Mucosa of stomach (tissue), 1 donor: Measurements from ENCODE around the gene UNC119B.

ENCODE experiments used
- H3K27me3 ChIP-seq: one replicate; pipeline ENCODE4 v1.7.0; 2013; ENCODE audit warnings: mild to moderate bottlenecking, low read length; ENCODE audit not compliant: control insufficient read depth, insufficient read depth
- H3K36me3 ChIP-seq: one replicate; pipeline ENCODE4 v1.7.0; 2013; ENCODE audit warnings: low read length; ENCODE audit not compliant: control insufficient read depth, insufficient read depth
- H3K4me1 ChIP-seq: one replicate; pipeline ENCODE4 v1.7.0; 2013; ENCODE audit warnings: mild to moderate bottlenecking, low read length; ENCODE audit not compliant: control insufficient read depth, insufficient read depth
- H3K4me3 ChIP-seq: one replicate; pipeline ENCODE4 v1.7.0; 2013; ENCODE audit warnings: low read length
- H3K9ac ChIP-seq: one replicate; pipeline ENCODE4 v1.7.0; 2013; ENCODE audit warnings: mild to moderate bottlenecking, low read length, moderate library complexity
- H3K9me3 ChIP-seq: one replicate; pipeline ENCODE4 v1.7.0; 2013; ENCODE audit warnings: mild to moderate bottlenecking, low read length, moderate library complexity; ENCODE audit not compliant: control insufficient read depth
- donor health status: Pancreatic carcinoma.

The UNC119B gene

DNA sequence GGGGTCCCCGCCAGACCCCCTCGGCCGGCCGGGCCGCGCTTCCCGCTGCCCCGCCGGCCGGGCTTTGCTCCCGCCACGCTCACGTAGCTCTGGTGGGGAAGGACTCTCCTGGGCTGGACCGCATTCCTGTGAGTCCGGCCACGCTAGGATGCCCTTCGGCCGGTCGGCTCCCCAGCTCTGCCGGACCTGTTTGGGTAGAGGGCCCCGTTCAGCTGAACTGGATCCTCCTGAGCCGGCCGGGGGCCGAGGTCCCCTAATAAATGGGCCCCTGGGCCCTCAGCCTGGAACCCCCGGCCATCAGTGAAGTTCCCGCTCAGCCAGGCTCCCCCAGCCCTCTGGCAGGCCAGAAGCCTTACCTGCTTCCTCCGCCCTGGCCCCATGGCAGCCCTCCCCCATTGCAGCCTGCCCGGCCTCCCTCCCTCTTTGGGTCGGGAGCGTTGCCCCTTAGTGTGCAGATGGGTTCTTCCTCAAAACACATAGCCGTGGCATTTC lies 593 bp downstream of the UNC119B start:
- Histone ChIP-seq H3K36me3 (no peaks in the 10 kb centered on the region), H3K9ac (peak overlapping the region; percentile 80), H3K9me3 (no peaks in the 10 kb centered on the region), H3K4me3 (peak overlapping the region; percentile 57), H3K4me1 (peaks cover 14% of the 10 kb centered on the region), H3K27me3 (no peaks in the 10 kb centered on the region)

DNA sequence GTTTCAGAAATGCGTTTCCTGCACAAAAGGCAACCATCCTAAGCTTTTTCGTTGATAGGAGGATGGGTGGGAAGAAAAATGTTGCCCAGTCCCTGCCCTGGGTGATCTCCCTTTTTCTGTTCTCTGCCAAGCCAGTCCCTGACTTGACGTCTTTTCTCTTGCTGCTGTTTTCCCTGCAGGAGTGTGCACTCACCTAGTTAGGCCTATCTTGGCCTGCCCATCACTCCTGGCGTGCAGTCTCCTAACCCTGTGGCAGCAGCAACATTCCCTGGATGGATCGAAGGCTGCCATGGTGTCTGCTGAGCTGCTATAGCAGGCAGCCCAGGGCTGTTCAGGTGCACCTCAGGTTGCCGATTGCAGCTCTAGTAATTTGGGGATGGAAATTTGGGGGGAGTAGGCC lies 1.2 kb downstream of the UNC119B start:
- Histone ChIP-seq H3K36me3 (no peaks in the 10 kb centered on the region), H3K9me3 (no peaks in the 10 kb centered on the region), H3K9ac (peak overlapping the region; percentile 80), H3K27me3 (no peaks in the 10 kb centered on the region), H3K4me1 (peaks cover 14% of the 10 kb centered on the region), H3K4me3 (peak overlapping the region; percentile 57)

DNA sequence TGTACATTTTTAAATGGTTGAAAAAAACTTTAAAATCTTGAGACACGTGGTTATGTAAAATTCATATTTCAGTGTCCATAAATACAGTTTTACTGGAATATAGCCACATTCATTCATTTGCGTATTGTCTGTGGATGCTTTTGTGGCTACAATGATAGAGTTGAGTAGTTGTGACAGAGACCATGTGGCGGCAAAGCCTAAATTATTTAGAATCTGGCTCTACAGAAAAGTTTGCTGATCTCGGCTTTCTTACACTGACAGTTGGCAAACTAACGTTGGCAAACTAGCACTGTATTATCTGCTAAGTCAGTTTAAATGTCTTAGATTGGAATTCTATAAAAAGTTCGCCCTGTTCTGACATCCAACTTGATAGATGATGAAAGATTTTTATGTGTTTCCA lies 2.4 kb downstream of the UNC119B start:
- Histone ChIP-seq H3K27me3 (no peaks in the 10 kb centered on the region), H3K36me3 (peaks cover 6% of the 10 kb centered on the region), H3K4me1 (peaks cover 14% of the 10 kb centered on the region), H3K9me3 (no peaks in the 10 kb centered on the region), H3K4me3 (no peak overlapping the region), H3K9ac (no peak overlapping the region)

- Histone ChIP-seq H3K36me3 (peaks cover 12% of the 10 kb centered on the region), H3K4me3 (no peak overlapping the region), H3K4me1 (peaks cover 19% of the 10 kb centered on the region), H3K9ac (no peak overlapping the region), H3K9me3 (no peaks in the 10 kb centered on the region), H3K27me3 (no peaks in the 10 kb centered on the region)
These were observed 3.7 kb downstream of the UNC119B start for GRCh38 chr12:120713861-120714482.

GRCh38 chr12:120718055-120718454 lies 7.8 kb downstream of the UNC119B start:
- Histone ChIP-seq H3K9ac (no peak overlapping the region), H3K4me3 (no peak overlapping the region), H3K36me3 (peaks cover 23% of the 10 kb centered on the region)

GRCh38 chr12:120719072-120719471 lies 8.8 kb downstream of the UNC119B start:
- Histone ChIP-seq H3K4me3 (no peak overlapping the region), H3K9me3 (no peaks in the 10 kb centered on the region), H3K27me3 (no peaks in the 10 kb centered on the region), H3K4me1 (peaks cover 20% of the 10 kb centered on the region), H3K36me3 (peaks cover 23% of the 10 kb centered on the region), H3K9ac (no peak overlapping the region)

More at GRCh38 chr12:120718055-120718454, 7.8 kb downstream of the UNC119B start:
- H3K27me3 ChIP-seq = no peaks in the 10 kb centered on the region
- no peaks in the 10 kb centered on the region for H3K9me3 ChIP-seq
- peaks cover 20% of the 10 kb centered on the region for H3K4me1 ChIP-seq

DNA sequence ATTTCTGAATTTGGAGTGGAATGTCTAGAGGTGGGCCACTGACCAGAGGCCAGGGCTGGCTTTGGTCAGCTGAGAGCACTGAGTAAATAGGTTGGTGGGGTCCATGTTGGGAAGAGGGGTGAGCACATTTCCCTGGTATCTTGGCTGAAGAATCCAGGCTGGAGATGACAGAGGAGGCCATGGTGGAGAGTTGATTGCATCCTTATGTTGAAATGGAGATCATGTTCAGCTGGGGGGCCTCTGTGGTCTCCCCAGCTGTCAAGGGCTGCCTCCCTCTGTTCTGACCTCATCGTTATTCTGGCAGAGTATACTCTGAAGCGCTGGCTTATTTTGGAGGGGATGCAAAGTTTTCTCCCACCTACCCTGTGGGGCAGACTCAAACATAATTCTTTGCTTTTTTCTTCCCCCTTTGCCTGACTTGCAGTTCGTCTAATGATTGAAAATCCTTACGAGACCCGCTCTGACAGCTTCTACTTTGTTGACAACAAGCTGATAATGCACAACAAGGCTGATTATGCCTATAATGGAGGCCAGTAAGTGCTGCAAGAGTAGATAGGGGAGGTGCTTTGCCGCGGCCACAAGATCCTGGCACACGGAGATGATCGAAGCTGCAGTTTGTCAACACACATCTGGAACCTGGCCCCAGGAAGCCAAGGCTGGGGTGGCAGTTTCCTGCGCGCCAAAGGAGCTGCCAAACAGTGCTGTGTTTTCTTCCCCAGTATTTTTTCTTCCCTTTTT lies 9.4 kb downstream of the UNC119B start:
- Histone ChIP-seq H3K9ac (no peak overlapping the region), H3K9me3 (no peaks in the 10 kb centered on the region), H3K27me3 (no peaks in the 10 kb centered on the region), H3K36me3 (peaks cover 23% of the 10 kb centered on the region), H3K4me3 (no peak overlapping the region), H3K4me1 (peaks cover 20% of the 10 kb centered on the region)

DNA sequence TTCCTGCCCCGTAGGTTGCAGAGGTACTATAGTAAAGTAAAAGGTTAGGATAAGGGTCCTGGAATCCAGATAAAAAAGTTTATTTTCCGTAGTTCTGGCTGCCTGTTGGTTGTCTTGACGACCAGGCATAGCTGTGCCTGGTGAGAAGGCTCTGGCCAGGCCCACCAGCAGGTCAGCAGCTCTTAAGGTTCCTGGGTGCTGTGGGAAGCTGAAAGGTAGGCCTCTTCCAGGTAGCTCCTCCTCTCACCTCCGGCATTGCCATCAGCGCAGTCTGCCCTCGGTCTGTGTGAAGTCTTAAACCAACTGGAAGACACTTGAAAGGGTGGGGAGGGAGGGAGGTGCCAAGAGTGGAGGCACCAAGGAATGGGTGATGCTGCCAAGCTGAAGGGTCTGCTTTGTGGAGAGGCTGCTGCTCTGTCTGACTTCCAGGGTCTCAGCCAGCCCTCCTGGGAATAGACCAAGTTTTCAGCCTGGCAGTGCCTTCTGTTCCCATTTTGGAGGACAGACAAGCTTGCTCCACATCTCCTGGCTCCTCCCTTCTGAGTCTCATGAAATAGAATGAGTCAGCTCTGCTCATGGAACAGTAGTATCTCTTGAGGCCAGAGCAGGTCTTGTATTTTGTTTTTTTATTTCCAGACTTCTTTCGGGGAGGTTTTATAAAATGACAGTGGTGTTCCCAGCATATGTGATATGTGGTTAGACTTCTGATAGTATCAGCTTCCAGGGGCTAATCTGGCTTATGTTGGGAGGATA lies 10.2 kb downstream of the UNC119B start:
- Histone ChIP-seq H3K9me3 (no peaks in the 10 kb centered on the region), H3K4me1 (peaks cover 27% of the 10 kb centered on the region), H3K27me3 (no peaks in the 10 kb centered on the region), H3K4me3 (no peak overlapping the region), H3K36me3 (peaks cover 23% of the 10 kb centered on the region), H3K9ac (no peak overlapping the region)

GRCh38 chr12:120720987-120721801 lies 10.9 kb downstream of the UNC119B start:
- Histone ChIP-seq H3K27me3 (no peaks in the 10 kb centered on the region), H3K4me3 (no peak overlapping the region), H3K4me1 (peaks cover 31% of the 10 kb centered on the region), H3K36me3 (peaks cover 23% of the 10 kb centered on the region), H3K9ac (no peak overlapping the region), H3K9me3 (no peaks in the 10 kb centered on the region)

- no peaks in the 10 kb centered on the region for H3K27me3 ChIP-seq
- no peak overlapping the region for H3K4me3 ChIP-seq
- H3K9ac ChIP-seq = no peak overlapping the region
- H3K4me1 ChIP-seq = peaks cover 38% of the 10 kb centered on the region
- H3K36me3 ChIP-seq = peaks cover 20% of the 10 kb centered on the region
- no peaks in the 10 kb centered on the region for H3K9me3 ChIP-seq
These were observed 11.6 kb downstream of the UNC119B start for GRCh38 chr12:120721866-120722265.

DNA sequence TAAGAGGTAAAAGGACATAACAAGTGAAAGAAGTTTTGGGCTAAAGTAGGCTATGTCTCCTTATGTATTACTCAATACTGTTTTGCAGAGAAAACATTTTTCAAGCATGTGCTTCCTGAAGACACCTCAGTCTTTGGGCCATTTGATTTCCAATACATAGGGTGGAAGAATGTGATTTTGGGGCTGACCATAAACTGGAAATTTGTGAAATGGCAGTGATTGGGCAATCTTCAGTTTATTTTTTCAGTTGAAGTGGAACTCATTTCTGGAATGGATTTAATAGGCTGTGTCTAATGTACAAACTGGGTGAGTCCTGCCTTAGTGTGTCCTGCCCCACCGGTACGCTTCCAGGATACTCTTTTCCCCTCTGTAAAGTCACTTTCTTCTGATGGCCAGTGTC lies 12.5 kb downstream of the UNC119B start:
- no peaks in the 10 kb centered on the region for H3K9me3 ChIP-seq
- peaks cover 17% of the 10 kb centered on the region for H3K36me3 ChIP-seq
- H3K4me1 ChIP-seq = peaks cover 40% of the 10 kb centered on the region
- H3K4me3 ChIP-seq = no peak overlapping the region
- no peak overlapping the region for H3K9ac ChIP-seq
- H3K27me3 ChIP-seq = no peaks in the 10 kb centered on the region
